Stimulated activated memory B cell treated with anti-CD40 and anti-IgM and Interleukin-4, amounts not matched to agents 10 μg/mL and 1 μg/mL and 100 μg/mL, for 72 hours (primary cell): ENCODE data around the gene TCHP.
A peak's percentile ranks its signal among the peaks of the same experiment; 100 is the strongest.
"Not testable (repeated sequence)": the region's sequence is repeated elsewhere in the genome, so short reads cannot be mapped to it uniquely, and the experiment has no call there.

Experiments
- ATAC-seq: fragments of 150-1000 bp; cut with Tn5 transposase; 2 replicates; pipeline ENCODE4 v1.10.0; 2021
- H3K27ac Mint-ChIP-seq: one replicate; pipeline ENCODE4 v1.8.0; 2022; ENCODE audit warnings: mild to moderate bottlenecking, mixed read lengths
- H3K27me3 Mint-ChIP-seq: one replicate; pipeline ENCODE4 v1.8.0; 2022; ENCODE audit warnings: mixed read lengths
- H3K36me3 Mint-ChIP-seq: one replicate; pipeline ENCODE4 v1.8.0; 2022; ENCODE audit warnings: mixed read lengths
- H3K4me1 Mint-ChIP-seq: one replicate; pipeline ENCODE4 v1.8.0; 2022; ENCODE audit warnings: mixed read lengths
- H3K4me3 Mint-ChIP-seq: one replicate; pipeline ENCODE4 v1.8.0; 2022; ENCODE audit warnings: mild to moderate bottlenecking, moderate library complexity, mixed read lengths
- H3K9me3 Mint-ChIP-seq: one replicate; pipeline ENCODE4 v1.8.0; 2022; ENCODE audit warnings: mixed read lengths

Gene TCHP

DNA sequence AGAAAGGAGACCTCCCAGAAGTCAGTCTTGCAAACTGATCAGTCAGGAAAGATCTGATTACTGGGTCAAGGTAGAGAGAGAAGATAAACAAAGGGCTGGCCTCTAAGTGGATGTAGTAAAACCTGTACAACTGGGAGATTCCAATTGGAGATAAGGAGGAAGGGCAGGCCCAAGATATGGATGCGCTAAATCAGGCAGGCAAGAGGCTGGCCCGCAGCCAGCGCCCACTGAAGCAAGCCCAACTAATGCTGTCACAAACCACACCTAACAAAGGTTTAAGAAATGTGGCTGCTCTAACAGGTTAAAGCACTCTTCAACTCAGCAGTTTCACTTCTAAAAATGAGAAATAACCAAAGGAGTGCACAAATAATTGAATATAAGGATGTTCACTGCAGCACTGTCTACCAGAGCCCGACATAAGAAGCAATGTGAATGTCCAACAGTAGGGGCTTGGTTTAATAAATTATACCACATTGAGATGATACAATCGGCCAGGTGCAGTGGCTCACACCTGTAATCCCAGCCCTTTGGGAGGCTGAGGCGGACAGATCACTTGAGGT, 24.4 kb upstream of the TCHP start:
- no peak for ATAC-seq
- Mint-ChIP-seq H3K27ac (peak overlapping the region; percentile 53), H3K4me1 (peaks cover 53% of the 10 kb centered on the region), H3K36me3 (no peaks in the 10 kb centered on the region), H3K9me3 (no peaks in the 10 kb centered on the region), H3K4me3 (no peak overlapping the region), H3K27me3 (no peaks in the 10 kb centered on the region)

DNA sequence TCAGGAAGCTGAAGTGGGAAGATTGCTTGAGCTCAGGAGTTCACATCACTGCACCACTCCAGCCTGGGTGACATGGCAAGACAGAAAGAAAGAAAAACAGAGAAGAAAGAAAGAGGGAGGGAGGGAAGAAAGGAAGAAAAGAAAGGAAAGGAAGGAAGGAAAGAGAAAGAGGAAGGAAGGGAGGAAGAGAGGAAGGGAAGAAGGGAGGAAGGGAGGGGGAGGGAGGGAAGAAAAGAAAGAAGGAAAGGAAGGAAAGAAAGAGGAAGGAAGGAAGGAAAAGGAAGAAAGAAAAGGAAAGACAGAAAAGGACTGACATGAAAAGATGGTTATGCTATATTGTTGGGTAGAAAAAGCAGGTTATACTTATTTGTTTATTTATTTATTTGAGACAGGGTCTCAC, 23.7 kb upstream of the TCHP start:
- no peaks in the 10 kb centered on the region for H3K9me3 Mint-ChIP-seq
- H3K36me3 Mint-ChIP-seq, result no peaks in the 10 kb centered on the region
- H3K4me3 Mint-ChIP-seq, result no peak overlapping the region
- H3K4me1 Mint-ChIP-seq, result peaks cover 57% of the 10 kb centered on the region
- H3K27me3 Mint-ChIP-seq, result no peaks in the 10 kb centered on the region
- no peak for ATAC-seq
- H3K27ac Mint-ChIP-seq, result peak overlapping the region; percentile 53

DNA sequence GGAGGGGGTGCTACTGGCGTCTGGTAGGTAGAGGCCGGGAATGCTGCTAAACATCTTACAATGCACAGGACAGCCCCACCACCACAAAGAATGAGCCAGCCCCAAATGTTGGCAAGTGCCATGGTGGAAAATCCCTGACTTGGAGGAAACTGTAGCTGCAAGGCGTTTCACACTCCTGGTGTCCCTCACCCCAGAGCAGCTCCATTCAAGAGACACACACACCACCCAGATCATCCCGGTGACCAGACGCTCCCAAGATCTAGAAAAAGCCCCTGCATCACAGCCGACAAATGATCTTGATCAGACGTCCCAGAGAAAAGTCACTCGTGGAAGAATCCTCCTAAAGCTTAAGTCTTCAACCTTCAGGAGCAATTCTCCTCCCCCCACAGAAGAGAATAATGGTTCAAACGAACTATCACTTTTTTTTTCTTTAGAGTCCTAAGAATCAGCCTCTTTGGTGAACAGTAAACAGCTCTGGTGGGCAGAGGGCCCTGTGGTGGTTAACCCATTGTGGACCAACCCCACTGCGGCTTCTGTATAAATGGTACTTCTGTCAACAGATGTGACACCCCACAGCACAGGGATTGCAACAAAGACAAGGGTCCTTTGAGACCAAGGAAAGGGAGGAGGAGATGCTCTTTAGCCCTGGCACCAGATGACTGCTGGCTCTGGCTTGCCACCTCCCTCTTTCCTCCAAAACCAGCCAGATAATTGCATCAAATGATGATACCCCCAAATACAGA, 22.4 kb upstream of the TCHP start:
- no peak for ATAC-seq
- no peaks in the 10 kb centered on the region for H3K36me3 Mint-ChIP-seq
- no peaks in the 10 kb centered on the region for H3K9me3 Mint-ChIP-seq
- no peak overlapping the region for H3K27ac Mint-ChIP-seq
- no peaks in the 10 kb centered on the region for H3K27me3 Mint-ChIP-seq
- H3K4me3 Mint-ChIP-seq, result no peak overlapping the region
- H3K4me1 Mint-ChIP-seq, result peaks cover 55% of the 10 kb centered on the region

DNA sequence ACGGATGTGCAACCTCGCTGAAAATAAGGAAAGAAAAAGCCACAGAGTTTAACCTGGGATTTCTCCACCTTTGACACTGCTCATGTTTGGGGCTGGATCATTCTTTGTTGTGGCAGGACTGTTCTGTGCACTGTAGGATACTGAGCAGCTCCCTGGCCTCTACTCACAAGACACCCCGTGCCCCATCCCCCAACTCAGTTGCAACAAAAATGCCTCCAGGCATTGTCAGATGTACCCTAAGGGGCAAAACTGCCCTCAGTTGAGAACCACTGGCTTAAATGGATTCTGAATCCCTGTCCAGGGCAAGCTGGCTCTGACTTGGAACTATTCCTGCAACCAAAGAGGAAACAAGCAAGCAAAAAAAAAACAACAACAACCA, 21.8 kb upstream of the TCHP start:
- H3K9me3 Mint-ChIP-seq, result no peaks in the 10 kb centered on the region
- no peaks in the 10 kb centered on the region for H3K27me3 Mint-ChIP-seq
- ATAC-seq, result no peak
- H3K36me3 Mint-ChIP-seq, result no peaks in the 10 kb centered on the region
- H3K27ac Mint-ChIP-seq, result no peak overlapping the region
- no peak overlapping the region for H3K4me3 Mint-ChIP-seq
- peaks cover 55% of the 10 kb centered on the region for H3K4me1 Mint-ChIP-seq

DNA sequence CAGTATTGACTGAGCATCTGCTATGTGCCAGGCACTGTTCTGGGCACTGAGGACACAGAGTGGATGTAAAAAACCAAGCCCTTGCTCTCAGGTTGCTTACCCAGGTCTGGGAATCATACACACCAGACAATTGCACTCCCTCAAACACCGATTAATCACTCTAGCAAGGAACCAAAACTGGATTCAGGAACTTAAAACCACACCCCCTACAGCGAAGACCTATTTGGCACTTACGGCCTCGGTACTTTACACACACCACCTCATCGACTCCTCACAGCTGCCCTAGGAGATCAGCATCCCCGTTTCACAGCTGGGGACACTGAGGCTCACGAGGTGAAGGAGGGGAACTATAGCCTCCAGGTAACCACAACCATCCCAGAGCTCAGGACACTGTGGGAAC, 21.3 kb upstream of the TCHP start:
- Mint-ChIP-seq H3K4me1 (peaks cover 55% of the 10 kb centered on the region), H3K36me3 (no peaks in the 10 kb centered on the region), H3K9me3 (no peaks in the 10 kb centered on the region), H3K27me3 (no peaks in the 10 kb centered on the region), H3K27ac (no peak overlapping the region), H3K4me3 (peak overlapping the region; percentile 95)
- ATAC-seq, result no peak

DNA sequence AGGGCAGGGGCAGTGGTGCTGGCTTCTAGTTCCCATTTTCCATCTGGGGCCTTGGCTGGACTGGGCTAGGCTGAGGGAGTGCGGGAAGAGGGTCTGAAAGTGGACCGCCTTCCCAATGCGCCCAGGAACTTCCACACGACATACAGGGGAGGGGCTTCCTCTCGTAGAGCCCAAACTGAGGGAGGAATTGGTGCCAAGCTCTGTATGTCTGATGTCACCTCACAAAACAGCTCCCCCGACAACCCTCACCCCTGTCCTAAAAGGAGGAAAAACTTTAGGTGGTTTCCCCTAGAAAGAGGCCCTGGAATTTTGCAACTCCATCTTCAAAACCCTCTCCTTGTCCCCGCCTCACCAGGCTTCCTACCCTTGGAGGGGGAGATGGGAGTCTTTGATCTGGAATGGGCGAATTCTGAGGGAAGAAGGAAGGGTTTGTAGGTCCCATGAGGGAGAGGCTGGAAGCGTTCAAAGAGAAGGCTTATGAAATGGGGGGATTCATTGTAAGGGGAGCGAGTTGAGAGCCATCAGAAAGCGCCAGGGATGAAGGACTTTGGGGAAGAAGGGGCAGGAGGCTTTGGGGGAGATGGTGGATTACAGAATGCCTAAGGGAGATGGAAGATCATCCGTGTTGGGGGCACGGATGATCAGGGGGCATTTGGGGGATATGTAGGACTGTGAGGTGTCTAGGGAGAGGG, 20.6 kb upstream of the TCHP start:
- Mint-ChIP-seq H3K27ac (peak overlapping the region; percentile 85), H3K27me3 (no peaks in the 10 kb centered on the region), H3K4me1 (peaks cover 55% of the 10 kb centered on the region), H3K4me3 (peak overlapping the region; percentile 95), H3K36me3 (no peaks in the 10 kb centered on the region), H3K9me3 (no peaks in the 10 kb centered on the region)
- no peak for ATAC-seq

DNA sequence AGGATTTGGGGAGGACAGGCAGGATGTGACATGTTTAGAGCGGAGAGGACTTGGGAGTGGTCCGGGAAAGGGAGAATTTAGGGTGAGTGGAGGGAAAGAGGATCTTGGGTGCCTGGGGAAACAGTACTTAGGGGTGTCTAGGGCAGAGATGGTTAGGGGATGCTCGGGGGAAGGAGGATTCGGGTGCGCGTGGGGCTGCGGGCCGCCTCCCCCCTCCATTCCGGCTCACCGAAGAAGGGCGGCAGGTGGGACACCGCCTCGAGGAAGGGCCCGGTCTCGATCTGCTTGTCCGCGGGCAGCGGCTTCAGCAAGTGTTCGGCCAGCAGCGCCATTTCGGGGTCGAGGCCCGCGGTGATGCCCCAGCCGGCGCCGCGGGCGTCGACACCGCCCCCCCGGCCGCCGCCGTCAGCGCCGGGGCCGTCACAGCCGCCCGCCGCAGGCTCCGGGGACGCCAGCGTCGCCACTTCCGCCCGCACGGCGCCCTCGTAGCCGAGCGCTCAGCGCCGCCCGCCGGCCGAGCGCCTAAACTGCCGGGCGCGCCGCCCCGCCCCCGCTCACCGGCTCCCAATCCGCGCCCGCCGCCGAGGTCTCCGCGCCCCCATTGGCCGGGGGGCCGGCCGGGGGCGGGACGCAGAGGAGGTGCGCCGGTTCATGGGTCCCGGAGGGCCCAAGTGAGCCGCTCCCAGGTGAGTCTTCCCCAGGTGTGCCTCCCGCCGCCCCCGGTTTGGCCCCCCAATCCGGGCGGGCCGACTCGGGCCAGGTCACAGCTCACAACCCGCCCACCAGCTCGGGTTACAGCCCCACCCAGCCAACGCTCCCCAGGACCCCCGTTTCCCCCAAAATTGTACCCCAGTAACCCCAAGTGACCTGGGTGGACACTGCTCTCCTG, 19.8 kb upstream of the TCHP start, which contains the start of gene GLTP:
GLTP (minus strand) TSS at position 499 of the 889 bp plus-strand sequence; CDS start at position 332, 167 bp downstream.
- H3K27ac Mint-ChIP-seq, result peak within 1 kb of the TSS; percentile 85
- ATAC-seq, result peak; percentile 98
- H3K27me3 Mint-ChIP-seq, result no peaks in the 10 kb centered on the region
- peak within 1 kb of the TSS; percentile 95 for H3K4me3 Mint-ChIP-seq
- no peaks in the 10 kb centered on the region for H3K9me3 Mint-ChIP-seq
- H3K36me3 Mint-ChIP-seq, result no peaks in the 10 kb centered on the region
- peaks cover 48% of the 10 kb centered on the region for H3K4me1 Mint-ChIP-seq

DNA sequence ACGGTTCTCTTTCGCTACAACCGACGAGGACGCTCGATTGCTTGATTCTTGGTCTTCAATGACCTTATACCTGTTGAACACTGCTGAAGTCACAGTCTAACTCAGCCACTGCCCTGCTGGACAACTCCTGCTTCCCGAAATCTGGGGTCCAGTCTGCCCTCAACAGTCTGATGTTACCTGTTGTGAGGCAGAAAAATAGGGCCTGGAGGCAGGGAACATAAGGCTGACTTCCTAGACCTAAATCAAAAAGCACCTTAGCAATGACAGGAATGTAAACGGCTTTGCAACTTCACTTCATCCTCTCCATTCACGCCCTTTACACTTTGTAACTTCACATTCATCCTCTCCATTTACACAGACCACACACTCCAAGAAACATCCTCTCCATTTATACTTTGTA, 19.1 kb upstream of the TCHP start:
- Mint-ChIP-seq H3K27me3 (no peaks in the 10 kb centered on the region), H3K9me3 (no peaks in the 10 kb centered on the region), H3K4me1 (peaks cover 41% of the 10 kb centered on the region), H3K36me3 (no peaks in the 10 kb centered on the region), H3K27ac (peak overlapping the region; percentile 85), H3K4me3 (peak overlapping the region; percentile 74)
- ATAC-seq, result no peak

DNA sequence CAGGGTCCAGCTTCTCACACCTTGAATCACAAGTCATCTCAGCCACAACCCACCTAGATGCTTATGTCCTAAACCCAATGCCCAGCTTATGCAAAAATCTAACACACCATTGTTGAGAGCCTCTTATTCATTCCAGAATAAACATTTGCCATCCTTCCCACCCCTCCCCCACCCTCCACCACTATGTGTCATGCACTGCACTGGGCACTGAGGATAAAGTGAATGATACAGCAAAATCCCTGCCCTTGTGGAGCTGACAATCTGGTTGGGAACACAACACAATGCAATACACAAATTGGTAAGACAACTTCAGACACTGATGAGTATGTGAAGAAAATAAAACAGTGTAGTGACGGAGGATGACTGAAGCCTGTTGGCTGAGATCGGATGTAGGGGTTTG, 18.3 kb upstream of the TCHP start:
- Mint-ChIP-seq H3K27me3 (no peaks in the 10 kb centered on the region), H3K4me1 (peaks cover 33% of the 10 kb centered on the region), H3K9me3 (no peaks in the 10 kb centered on the region), H3K27ac (no peak overlapping the region), H3K36me3 (no peaks in the 10 kb centered on the region), H3K4me3 (peak overlapping the region; percentile 74)
- ATAC-seq, result no peak

DNA sequence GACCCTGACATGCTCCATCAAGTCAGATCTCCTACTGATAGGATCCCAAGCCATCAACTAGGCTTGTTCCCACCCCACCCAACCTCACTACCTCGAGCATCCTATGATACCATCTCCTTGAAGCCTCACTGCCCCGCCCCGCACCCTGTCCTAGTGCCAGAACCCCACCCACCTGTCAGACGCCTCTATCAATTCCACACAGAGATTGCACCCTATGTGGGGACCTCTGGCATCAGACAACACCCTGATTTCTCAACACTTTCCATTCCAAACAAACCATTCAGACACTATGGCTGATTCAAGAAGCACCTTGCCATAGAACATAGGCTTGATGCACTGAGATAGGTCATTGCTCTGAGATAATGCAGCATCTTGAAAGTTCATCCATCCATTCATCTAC, 16.6 kb upstream of the TCHP start:
- ATAC-seq, result no peak

DNA sequence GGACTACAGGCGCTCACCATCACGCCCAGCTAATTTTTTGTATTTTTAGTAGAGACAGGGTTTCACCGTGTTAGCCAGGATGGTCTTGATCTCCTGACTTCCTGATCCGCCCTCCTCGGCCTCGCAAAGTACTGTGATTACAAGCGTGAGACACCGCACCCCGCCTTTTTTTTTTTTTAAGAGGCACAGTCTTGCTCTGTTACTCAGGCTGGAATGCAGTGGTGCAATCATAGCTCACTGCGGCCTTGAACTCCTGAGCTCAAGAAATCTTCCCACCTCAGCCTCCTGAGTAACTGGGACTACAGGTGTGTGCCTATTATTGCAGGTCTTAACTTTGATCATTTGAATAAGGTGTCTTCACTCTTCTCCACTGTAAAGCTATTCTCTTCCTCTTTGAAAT, 14.5 kb upstream of the TCHP start:
- Mint-ChIP-seq H3K27me3 (no peaks in the 10 kb centered on the region), H3K27ac (no peak overlapping the region), H3K4me1 (peaks cover 30% of the 10 kb centered on the region), H3K4me3 (no peak overlapping the region), H3K9me3 (no peaks in the 10 kb centered on the region), H3K36me3 (no peaks in the 10 kb centered on the region)
- ATAC-seq, result no peak

More for the DNA sequence above, 16.6 kb upstream of the TCHP start:
- H3K4me3 Mint-ChIP-seq, result no peak overlapping the region
- H3K27me3 Mint-ChIP-seq, result no peaks in the 10 kb centered on the region
- no peak overlapping the region for H3K27ac Mint-ChIP-seq
- H3K9me3 Mint-ChIP-seq, result no peaks in the 10 kb centered on the region
- no peaks in the 10 kb centered on the region for H3K36me3 Mint-ChIP-seq
- H3K4me1 Mint-ChIP-seq, result peaks cover 30% of the 10 kb centered on the region

DNA sequence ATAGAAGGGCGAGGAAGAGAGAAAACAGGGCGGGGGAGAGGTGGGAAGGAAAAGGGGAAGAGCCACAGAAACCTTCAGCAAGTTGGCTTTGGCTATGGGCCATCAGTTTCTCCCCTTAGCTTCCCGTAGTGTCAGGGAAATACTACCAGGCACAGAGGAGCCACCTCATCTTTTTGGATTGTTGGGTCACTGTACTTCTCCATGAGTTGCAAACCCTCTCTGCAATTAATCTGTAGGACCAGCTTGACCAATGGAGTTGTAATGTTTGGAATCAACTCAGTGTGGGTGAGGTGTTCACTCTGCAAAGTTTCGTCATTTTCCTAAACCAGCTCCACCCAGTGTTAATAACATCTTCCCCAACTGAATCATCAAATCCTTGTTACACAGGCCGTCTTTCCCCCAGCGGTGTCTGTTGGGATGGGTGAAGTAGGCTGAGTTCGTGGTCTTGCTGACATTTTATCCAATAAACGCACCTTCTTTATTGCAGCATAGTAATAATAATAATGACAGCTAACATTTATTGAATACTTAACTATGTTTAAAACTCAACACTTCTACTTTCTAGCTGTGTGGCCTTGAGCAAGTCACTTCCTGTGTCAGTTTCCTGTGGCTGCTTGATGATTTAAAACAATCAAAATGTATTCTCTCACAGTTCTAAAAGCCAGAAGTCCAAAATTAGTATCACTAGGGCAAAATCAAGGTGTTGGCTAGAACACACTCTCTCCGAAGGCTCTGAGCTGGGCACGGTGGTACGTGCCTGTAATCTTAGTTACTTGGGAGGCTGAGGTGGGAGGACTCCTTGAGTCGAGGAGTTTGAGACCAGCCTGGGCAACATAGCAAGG, 11.7 kb upstream of the TCHP start:
- H3K4me1 Mint-ChIP-seq, result peaks cover 41% of the 10 kb centered on the region
- peak; percentile 65 for ATAC-seq
- peak overlapping the region; percentile 63 for H3K4me3 Mint-ChIP-seq
- peak overlapping the region; percentile 96 for H3K27ac Mint-ChIP-seq
- no peaks in the 10 kb centered on the region for H3K9me3 Mint-ChIP-seq
- H3K27me3 Mint-ChIP-seq, result no peaks in the 10 kb centered on the region
- no peaks in the 10 kb centered on the region for H3K36me3 Mint-ChIP-seq

DNA sequence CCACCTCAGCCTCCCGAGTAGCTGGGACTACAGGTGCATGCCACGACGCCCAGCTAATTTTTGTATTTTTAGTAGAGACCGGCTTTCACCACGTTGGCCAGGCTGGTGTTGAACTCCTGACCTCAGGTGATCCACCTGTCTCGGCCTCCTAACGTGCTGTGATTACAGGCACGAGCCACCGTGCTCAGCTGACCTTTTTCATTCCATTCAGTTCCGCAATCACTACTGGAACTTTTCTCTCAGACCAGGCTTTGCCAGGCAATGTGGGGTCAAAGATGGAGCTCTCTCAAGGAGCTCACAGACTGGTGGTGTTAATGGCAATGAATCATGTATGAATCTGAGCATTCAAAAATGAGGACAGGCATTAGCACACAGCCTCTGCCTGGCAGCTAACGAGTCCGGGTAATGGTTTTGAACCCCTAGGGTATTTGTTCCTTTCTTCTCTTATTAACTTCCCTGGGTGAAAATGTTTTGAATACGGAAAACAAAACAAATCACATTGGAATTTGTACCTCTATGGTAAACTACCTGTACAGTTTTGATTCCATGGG, 9.4 kb upstream of the TCHP start:
- no peaks in the 10 kb centered on the region for H3K9me3 Mint-ChIP-seq
- no peak overlapping the region for H3K4me3 Mint-ChIP-seq
- peaks cover 45% of the 10 kb centered on the region for H3K4me1 Mint-ChIP-seq
- no peak for ATAC-seq
- no peaks in the 10 kb centered on the region for H3K36me3 Mint-ChIP-seq
- peak overlapping the region; percentile 9 for H3K27ac Mint-ChIP-seq
- H3K27me3 Mint-ChIP-seq, result no peaks in the 10 kb centered on the region

DNA sequence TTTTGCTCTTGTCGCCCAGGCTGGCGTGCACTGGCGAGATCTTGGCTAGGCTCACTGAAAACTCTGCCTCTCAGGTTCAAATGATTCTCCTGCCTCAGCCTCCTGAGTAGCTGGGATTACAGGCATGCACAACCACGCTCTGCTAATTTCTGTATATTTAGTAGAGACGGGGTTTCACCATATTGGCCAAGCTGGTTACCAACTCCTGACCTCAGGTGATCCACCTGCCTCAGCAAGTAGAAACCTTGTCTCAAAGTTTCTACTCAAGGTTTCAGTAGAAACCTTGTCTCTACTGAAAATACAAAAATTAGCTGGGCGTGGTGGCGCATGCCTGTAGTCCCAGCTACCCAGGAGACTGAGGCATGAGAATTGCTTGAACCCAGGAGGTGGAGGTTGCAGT, 8.3 kb upstream of the TCHP start:
- H3K36me3 Mint-ChIP-seq, H3K9me3 Mint-ChIP-seq, H3K27me3 Mint-ChIP-seq, H3K4me3 Mint-ChIP-seq, ATAC-seq: not testable (repeated sequence)
- H3K27ac Mint-ChIP-seq, result peak overlapping the region; percentile 9
- peaks cover 45% of the 10 kb centered on the region for H3K4me1 Mint-ChIP-seq
